Measurements from ENCODE around the gene SOX5.

The SOX5 gene

GRCh38 chr12:23585156-23585781 is 364.2 kb downstream of the SOX5 start:
- TF ChIP-seq CTCF (IDR thresholded peaks at IDR 0.05; ENCODE audit: low read depth, low read length), result no peak
- no peak for DNase-seq (ENCODE audit: extremely low read depth, low read depth)

GRCh38 chr12:23581913-23582312 is 367.6 kb downstream of the SOX5 start:
- no peak for TF ChIP-seq CTCF (IDR thresholded peaks at IDR 0.05; ENCODE audit: low read depth, low read length)
- DNase-seq (ENCODE audit: extremely low read depth, low read depth), result no peak

- no peak for DNase-seq (ENCODE audit: extremely low read depth, low read depth)
- TF ChIP-seq CTCF (IDR thresholded peaks at IDR 0.05; ENCODE audit: low read depth, low read length), result no peak
Observed at GRCh38 chr12:23579257-23579656, 370.2 kb downstream of the SOX5 start.

GRCh38 chr12:23576372-23576771 is 373.1 kb downstream of the SOX5 start:
- DNase-seq (ENCODE audit: extremely low read depth, low read depth), result no peak
- TF ChIP-seq CTCF (IDR thresholded peaks at IDR 0.05; ENCODE audit: low read depth, low read length), result no peak

- no peak for TF ChIP-seq CTCF (IDR thresholded peaks at IDR 0.05; ENCODE audit: low read depth, low read length)
- no peak for DNase-seq (ENCODE audit: extremely low read depth, low read depth)
Observed at GRCh38 chr12:23569356-23569755, 380.1 kb downstream of the SOX5 start.

DNA sequence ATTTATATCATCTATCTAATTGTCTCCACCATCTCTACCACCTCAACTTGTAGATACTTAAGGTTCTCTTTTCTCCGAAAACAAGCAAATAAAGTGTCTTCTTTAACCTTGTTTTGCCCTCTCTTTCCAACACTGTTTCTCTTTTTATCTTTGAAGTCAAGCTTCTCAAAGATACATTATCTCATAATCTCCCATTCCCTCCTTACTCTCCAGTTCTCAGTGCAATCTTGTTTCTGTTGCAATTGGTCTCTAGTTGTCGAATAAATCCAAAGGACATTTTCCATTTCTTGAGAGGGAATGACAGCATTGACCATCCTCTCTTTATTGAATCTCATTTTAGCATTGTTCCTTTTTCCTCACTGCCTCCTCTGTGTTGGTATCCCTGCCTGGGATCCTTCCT is 383.3 kb downstream of the SOX5 start:
- no peak for DNase-seq (ENCODE audit: extremely low read depth, low read depth)

More for the DNA sequence above, 383.3 kb downstream of the SOX5 start:
- no peak for TF ChIP-seq CTCF (IDR thresholded peaks at IDR 0.05; ENCODE audit: low read depth, low read length)

Data from AG09319 (cell line).